ENCODE measurements around the gene P2RX7.

- TF ChIP-seq MAX (IDR thresholded peaks at IDR 0.05) (no peak), CTCF (IDR thresholded peaks at IDR 0.05) (no peak), PHF8 (IDR thresholded peaks at IDR 0.05; ENCODE audit: borderline replicate concordance, low read depth) (no peak), POLR2A (IDR thresholded peaks at IDR 0.05; ENCODE audit: low read length) (no peak), CEBPB (IDR thresholded peaks at IDR 0.05) (no peak), REST (IDR thresholded peaks at IDR 0.05) (no peak), BHLHE40 (IDR thresholded peaks at IDR 0.05; ENCODE audit: low read depth, low read length) (no peak), CHD2 (IDR thresholded peaks at IDR 0.05; ENCODE audit: low read length, partially characterized antibody) (no peak), ZFP36 (IDR thresholded peaks at IDR 0.05; ENCODE audit: borderline replicate concordance, partially characterized antibody) (no peak)
These were observed 39.2 kb upstream of the P2RX7 start for GRCh38 chr12:121093487-121093891.
